Endodermal cell (in vitro differentiated cells): ENCODE data around the gene RPL18A. TPM values are rescaled to one million over a fixed set of nuclear protein-coding genes. Genes with fewer than 3 reads are reported as not detected.
A peak's percentile ranks its signal among the peaks of the same experiment; 100 is the strongest.

Experiments used
- DNase-seq: peaks from one replicate; pipeline ENCODE4 v3.0.0-alpha.2; 2017
- H3K27ac ChIP-seq: 2 replicates; pipeline ENCODE4 v1.5.1; 2013; ENCODE audit warnings: mild to moderate bottlenecking, low read depth, low read length, moderate library complexity
- H3K27me3 ChIP-seq: 2 replicates; pipeline ENCODE4 v1.6.1; 2013; ENCODE audit warnings: mild to moderate bottlenecking, low read length, moderate library complexity; ENCODE audit not compliant: insufficient read depth, control insufficient read depth, poor library complexity, severe bottlenecking
- H3K36me3 ChIP-seq: 2 replicates; pipeline ENCODE4 v1.7.0; 2013; ENCODE audit warnings: mild to moderate bottlenecking, low read length, moderate library complexity; ENCODE audit not compliant: control insufficient read depth, insufficient read depth
- H3K4me1 ChIP-seq: one replicate; pipeline ENCODE4 v1.7.0; 2013; ENCODE audit warnings: low read length; ENCODE audit not compliant: control insufficient read depth, insufficient read depth
- H3K4me3 ChIP-seq: 2 replicates; pipeline ENCODE4 v1.5.1; 2013; ENCODE audit warnings: mild to moderate bottlenecking, low read length, moderate library complexity
- H3K9ac ChIP-seq: 2 replicates; pipeline ENCODE4 v1.6.1; 2013; ENCODE audit warnings: mild to moderate bottlenecking, low read length, moderate library complexity; ENCODE audit not compliant: poor library complexity, severe bottlenecking; ENCODE audit errors: extremely low read depth
- H3K9me3 ChIP-seq: 2 replicates; pipeline ENCODE4 v1.6.1; 2013; ENCODE audit warnings: mild to moderate bottlenecking, low read length, moderate library complexity; ENCODE audit not compliant: control insufficient read depth
- H3K27ac Mint-ChIP-seq: 2 replicates; pipeline ENCODE4 v1.8.0; 2020; ENCODE audit warnings: mixed read lengths
- H3K27me3 Mint-ChIP-seq: 2 replicates; pipeline ENCODE4 v1.8.0; 2021; ENCODE audit warnings: mild to moderate bottlenecking, mixed read lengths; ENCODE audit not compliant: insufficient read depth
- H3K36me3 Mint-ChIP-seq: 2 replicates; pipeline ENCODE4 v1.8.0; 2020; ENCODE audit warnings: low read depth, mixed read lengths
- H3K4me1 Mint-ChIP-seq: 2 replicates; pipeline ENCODE4 v1.8.0; 2020; ENCODE audit warnings: mixed read lengths
- H3K4me3 Mint-ChIP-seq: 2 replicates; pipeline ENCODE4 v1.8.0; 2020; ENCODE audit warnings: mild to moderate bottlenecking, moderate library complexity, mixed read lengths
- H3K9me3 Mint-ChIP-seq: 2 replicates; pipeline ENCODE4 v1.8.0; 2020; ENCODE audit warnings: mild to moderate bottlenecking, mixed read lengths
- CTCF ChIP-seq: fragments of 200-600 bp; sonication (generic); conservative IDR thresholded peaks from 2 replicates; pipeline ENCODE4 v1.5.0; 2021; ENCODE audit warnings: antibody characterized with exemption, mild to moderate bottlenecking
- WGBS, 2 experiments: methylation state at CpG; one replicate each; pipeline versions ENCODE4 v1.1.5 to v1.1.7; 2013; ENCODE audit warnings: missing lambda C conversion rate in 2 of 2, mixed read lengths in 1 of 2; ENCODE audit not compliant: insufficient coverage in 1 of 2, insufficient read length in 1 of 2; 5-methylcytosine and 5-hydroxymethylcytosine counted together
- total RNA-seq, 2 donors: library from RNA; stranded (reverse); fragmentation: NEBNext Ultra II Directional in 1 of 2; extraction: Animal tissue kit (Norgen Biotek cat#: 25700) in 1 of 2; gene quantifications; 2 replicates in 1 of 2; 3 replicates in 1 of 2; pipeline ENCODE4 v1.2.1, GENCODE V29; 2021

Gene RPL18A
- total RNA-seq, 2 donors from 2014 or later, result 1,886 to 2,166 TPM

- Mint-ChIP-seq H3K27ac (no peak overlapping the region), H3K9me3 (peaks cover 24% of the 10 kb centered on the region), H3K4me1 (no peaks in the 10 kb centered on the region), H3K4me3 (no peak overlapping the region), H3K27me3 (peaks cover 11% of the 10 kb centered on the region), H3K36me3 (no peaks in the 10 kb centered on the region)
- no peak for DNase-seq
- Histone ChIP-seq H3K4me1 (no peaks in the 10 kb centered on the region), H3K4me3 (no peak overlapping the region), H3K27me3 (no peaks in the 10 kb centered on the region), H3K9me3 (peaks cover 6% of the 10 kb centered on the region), H3K27ac (no peak overlapping the region), H3K9ac (no peak overlapping the region), H3K36me3 (no peaks in the 10 kb centered on the region)
- TF ChIP-seq CTCF, result no peak
- 91% methylated on average over 5 of the region's 6 CpGs; no CpG with 5 or more reads in 1 of the 2 experiments for WGBS, 2 experiments
Observed at GRCh38 chr19:17902701-17903100, 43.0 kb downstream of the RPL18A start.

- Histone ChIP-seq H3K9ac (no peak overlapping the region), H3K27ac (no peak overlapping the region), H3K4me3 (no peak overlapping the region), H3K4me1 (no peaks in the 10 kb centered on the region), H3K36me3 (no peaks in the 10 kb centered on the region), H3K27me3 (no peaks in the 10 kb centered on the region), H3K9me3 (peaks cover 10% of the 10 kb centered on the region)
- no peak overlapping the region for H3K4me3 Mint-ChIP-seq
- H3K36me3 Mint-ChIP-seq, result no peaks in the 10 kb centered on the region
- no peaks in the 10 kb centered on the region for H3K27me3 Mint-ChIP-seq
- peaks cover 8% of the 10 kb centered on the region for H3K4me1 Mint-ChIP-seq
- no peak for DNase-seq
- TF ChIP-seq CTCF, result no peak
- H3K9me3 Mint-ChIP-seq, result peaks cover 17% of the 10 kb centered on the region
- H3K27ac Mint-ChIP-seq, result no peak overlapping the region
- WGBS, 2 experiments, result 90 to 93% methylated on average over 2 to 3 of the region's 3 CpGs
Observed at GRCh38 chr19:17908244-17908643, 48.5 kb downstream of the RPL18A start.

- H3K36me3 ChIP-seq, result no peaks in the 10 kb centered on the region
- H3K4me3 ChIP-seq, result no peak overlapping the region
- Mint-ChIP-seq H3K4me3 (no peak overlapping the region), H3K36me3 (no peaks in the 10 kb centered on the region), H3K27me3 (peaks cover 3% of the 10 kb centered on the region), H3K9me3 (peaks cover 24% of the 10 kb centered on the region), H3K27ac (no peak overlapping the region), H3K4me1 (peaks cover 8% of the 10 kb centered on the region)
- H3K4me1 ChIP-seq, result no peaks in the 10 kb centered on the region
- no peaks in the 10 kb centered on the region for H3K27me3 ChIP-seq
- no peak for TF ChIP-seq CTCF
- DNase-seq, result peak; percentile 78
- H3K9ac ChIP-seq, result no peak overlapping the region
- H3K27ac ChIP-seq, result no peak overlapping the region
- WGBS, 2 experiments, result 40 to 67% methylated on average over 4 to 7 of the region's 7 CpGs
- peaks cover 16% of the 10 kb centered on the region for H3K9me3 ChIP-seq
Observed at GRCh38 chr19:17909003-17909732, 49.5 kb downstream of the RPL18A start.
